GM23248 (cell line): Measurements from ENCODE around the gene ATG9A. TPM values are rescaled to one million over a fixed set of nuclear protein-coding genes. Genes with fewer than 3 reads are reported as not detected.
A peak's percentile ranks its signal among the peaks of the same experiment; 100 is the strongest.

Experiments
- DNase-seq: peaks from one replicate; pipeline ENCODE4 v3.0.0-alpha.2; 2015
- H2AFZ ChIP-seq: fragments of 200-600 bp; sonication (generic); 2 replicates; pipeline ENCODE4 v1.6.1; 2016; ENCODE audit warnings: antibody characterized with exemption
- H3F3A ChIP-seq: fragments of 200-600 bp; sonication (generic); 2 replicates; pipeline ENCODE4 v1.6.1; 2016; ENCODE audit warnings: mild to moderate bottlenecking, antibody characterized with exemption, mixed run types; ENCODE audit not compliant: insufficient read depth
- H3K27ac ChIP-seq: fragments of 200-600 bp; sonication (generic); 2 replicates; pipeline ENCODE4 v1.5.1; 2016; ENCODE audit warnings: mild to moderate bottlenecking
- H3K27me3 ChIP-seq: fragments of 200-600 bp; sonication (generic); replicated peaks from 2 replicates; pipeline ENCODE4 v1.6.1; 2016; ENCODE audit warnings: mild to moderate bottlenecking; ENCODE audit not compliant: insufficient read depth
- H3K36me3 ChIP-seq: fragments of 200-600 bp; sonication (generic); 2 replicates; pipeline ENCODE4 v1.6.1; 2016; ENCODE audit warnings: low read depth, mild to moderate bottlenecking
- H3K4me1 ChIP-seq: fragments of 200-600 bp; sonication (generic); 2 replicates; pipeline ENCODE4 v1.6.1; 2016; ENCODE audit warnings: mild to moderate bottlenecking; ENCODE audit not compliant: insufficient read depth
- H3K4me2 ChIP-seq: fragments of 200-600 bp; sonication (generic); one replicate; pipeline ENCODE4 v1.6.1; 2016; ENCODE audit warnings: mild to moderate bottlenecking; ENCODE audit not compliant: unreplicated experiment
- H3K4me3 ChIP-seq: fragments of 200-600 bp; sonication (generic); 2 replicates; pipeline ENCODE4 v1.5.1; 2016; ENCODE audit warnings: mild to moderate bottlenecking
- H3K79me2 ChIP-seq: fragments of 200-600 bp; sonication (generic); 2 replicates; pipeline ENCODE4 v1.6.1; 2016; ENCODE audit warnings: mild to moderate bottlenecking; ENCODE audit not compliant: insufficient read depth
- H3K9ac ChIP-seq: fragments of 200-600 bp; sonication (generic); 2 replicates; pipeline ENCODE4 v1.6.1; 2016; ENCODE audit warnings: mild to moderate bottlenecking
- H3K9me2 ChIP-seq: fragments of 200-600 bp; sonication (generic); 2 replicates; pipeline ENCODE4 v1.6.1; 2016; ENCODE audit warnings: mixed run types, mild to moderate bottlenecking, moderate library complexity; ENCODE audit not compliant: insufficient read depth
- H3K9me3 ChIP-seq: fragments of 200-600 bp; sonication (generic); one replicate; pipeline ENCODE4 v1.6.1; 2017; ENCODE audit warnings: low read depth
- H4K20me1 ChIP-seq: fragments of 200-600 bp; sonication (generic); 2 replicates; pipeline ENCODE4 v1.6.0; 2016; ENCODE audit not compliant: insufficient read depth
- EZH2 ChIP-seq: fragments of 200-600 bp; sonication (generic); IDR thresholded peaks from 2 replicates; pipeline ENCODE4 v1.6.1; 2018; ENCODE audit warnings: antibody characterized with exemption, mild to moderate bottlenecking; ENCODE audit not compliant: insufficient read depth, poor library complexity, severe bottlenecking
- EZH2phosphoT487 ChIP-seq: fragments of 200-600 bp; sonication (generic); IDR thresholded peaks from 2 replicates; pipeline ENCODE4 v1.6.1; 2018; ENCODE audit warnings: antibody characterized with exemption, moderate library complexity, mild to moderate bottlenecking, low read depth; ENCODE audit not compliant: insufficient read depth
- WGBS, 2 experiments: methylation state at CpG; one replicate each; pipeline ENCODE4 v1.1.6; 2015 to 2017; ENCODE audit warnings: low lambda C conversion rate in 2 of 2, low coverage in 1 of 2; ENCODE audit errors: missing lambda C conversion rate in 2 of 2; 5-methylcytosine and 5-hydroxymethylcytosine counted together
- in situ Hi-C: fragments of 300-500 bp; cut with MboI; formaldehyde crosslinking; loops from 2 replicates; pipeline ENCODE4 v1.15.0; 2020
- polyA plus RNA-seq: library from polyadenylated mRNA; unstranded; fragments of >200 nt; fragmentation: Nextera tagmentation; extraction: Ambion mirVana; gene quantifications from 2 replicates; pipeline ENCODE4 v1.2.1, GENCODE V29; 2016
- total RNA-seq: library from RNA; depleted of rRNA; stranded (reverse); fragments of >200 nt; shearing (Covaris generic); gene quantifications from 2 replicates; pipeline ENCODE4 v1.2.3, GENCODE V29; 2014

The ATG9A gene
- total and polyA plus RNA-seq, 2 experiments from 2014 or later = 68.5 to 84.4 TPM

DNA sequence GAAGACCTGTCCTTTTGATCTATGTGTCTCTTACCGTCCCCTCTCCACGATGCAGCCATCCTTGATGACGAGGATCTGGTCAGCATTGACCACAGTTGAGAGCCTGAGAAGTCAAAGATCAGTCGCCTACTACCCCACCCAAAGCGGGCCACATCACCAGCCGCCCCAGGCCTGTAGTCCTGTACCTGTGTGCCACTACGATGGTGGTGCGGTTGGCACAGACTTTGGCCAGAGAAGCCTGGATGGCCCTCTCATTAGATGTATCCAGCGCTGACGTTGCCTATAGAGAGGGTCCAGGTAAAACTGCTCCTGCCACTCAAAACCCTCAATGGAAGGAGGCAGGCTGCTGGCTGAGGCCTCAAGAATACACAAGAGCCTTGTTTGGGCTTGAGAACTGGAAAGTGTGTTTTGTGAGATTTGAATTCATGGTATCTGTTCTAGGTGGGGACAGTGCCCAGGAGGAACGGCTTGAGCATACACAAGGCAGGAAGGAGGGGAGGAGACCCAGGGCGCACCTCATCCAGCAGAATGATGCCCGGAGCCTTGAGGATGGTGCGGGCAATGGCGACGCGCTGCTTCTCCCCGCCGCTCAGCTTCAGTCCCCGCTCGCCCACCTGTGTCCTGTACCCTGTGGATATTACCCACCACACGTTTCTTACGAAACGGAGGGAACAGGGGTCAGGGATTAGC, 19.1 kb downstream of the ATG9A start:
- Histone ChIP-seq H3K9ac (no peak overlapping the region), H2AFZ (no peak overlapping the region), H3K27ac (no peak overlapping the region), H3K4me2 (no peak overlapping the region), H3K9me2 (no peaks in the 10 kb centered on the region), H3K4me1 (peaks cover 11% of the 10 kb centered on the region; the same call in 1 of the 2 replicates), H3K79me2 (0 out of 2 replicates have a peak, but pooled peaks cover 3% of the 10 kb centered on the region), H3K36me3 (no peaks in the 10 kb centered on the region), H3K9me3 (no peaks in the 10 kb centered on the region), H3F3A (peaks cover 17% of the 10 kb centered on the region), H3K4me3 (no peak overlapping the region), H3K27me3 (no peaks in the 10 kb centered on the region), H4K20me1 (no peaks in the 10 kb centered on the region)
- DNase-seq = no peak
- TF ChIP-seq EZH2 = no peak
- TF ChIP-seq EZH2phosphoT487 = no peak
- 94 to 96% methylated on average over 19 to 24 of the region's 24 CpGs for whole genome bisulfite sequencing, 2 experiments
- in situ Hi-C loops = no loop called here

DNA sequence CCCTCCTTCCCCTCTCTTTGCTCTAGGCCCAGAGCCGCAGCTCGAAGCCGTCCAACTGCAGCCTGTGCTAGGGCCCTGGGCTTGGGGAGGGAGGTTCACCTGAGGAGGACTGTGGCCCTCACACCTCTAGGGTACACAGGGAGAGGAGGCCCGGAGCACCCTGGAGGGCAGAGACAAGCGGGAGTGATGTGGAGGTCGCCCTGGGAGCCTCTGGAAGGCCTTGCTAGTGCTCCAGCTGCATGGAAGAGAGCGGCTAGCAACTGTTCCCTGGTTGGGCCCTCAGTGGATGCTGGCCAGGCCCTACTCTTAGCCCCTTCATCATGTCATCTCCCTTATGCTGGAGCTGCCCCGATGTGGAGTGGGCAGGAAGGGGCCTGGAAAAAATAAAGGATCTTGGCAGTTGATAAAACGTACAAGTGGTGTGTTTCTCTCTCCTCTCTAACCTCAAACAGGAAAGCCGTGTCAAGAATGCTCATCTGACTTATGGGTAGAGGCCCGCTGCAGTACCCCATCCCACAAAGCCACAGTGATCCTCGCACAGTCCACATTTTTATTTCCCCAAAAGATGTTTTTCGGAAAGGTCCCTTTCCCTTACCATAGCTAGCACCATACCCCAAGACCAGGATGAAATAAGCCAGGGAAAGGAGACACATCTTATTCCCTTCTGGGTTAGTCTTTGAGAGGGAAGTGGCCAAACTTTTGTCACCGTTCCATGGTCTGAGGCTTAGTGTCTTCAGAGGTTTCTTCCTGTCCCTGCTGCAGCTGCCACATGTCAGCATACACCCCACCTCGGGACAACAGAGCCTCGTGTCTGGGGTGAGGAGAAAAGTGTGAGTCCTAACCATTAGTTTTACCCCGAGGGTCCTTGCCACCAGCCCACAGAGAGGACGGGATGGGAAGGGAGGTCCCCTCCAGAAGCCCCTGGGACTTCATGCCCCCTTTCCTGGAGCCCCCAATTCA, 19.9 kb downstream of the ATG9A start:
- Histone ChIP-seq H3K27me3 (no peaks in the 10 kb centered on the region), H3K9me3 (no peaks in the 10 kb centered on the region), H3K27ac (no peak overlapping the region), H4K20me1 (no peaks in the 10 kb centered on the region), H2AFZ (no peak overlapping the region), H3K79me2 (0 out of 2 replicates have a peak, but pooled peaks cover 3% of the 10 kb centered on the region), H3F3A (peaks cover 17% of the 10 kb centered on the region), H3K4me2 (no peak overlapping the region), H3K4me3 (no peak overlapping the region), H3K9ac (no peak overlapping the region), H3K9me2 (no peaks in the 10 kb centered on the region), H3K4me1 (peaks cover 11% of the 10 kb centered on the region; the same call in 1 of the 2 replicates), H3K36me3 (no peaks in the 10 kb centered on the region)
- WGBS, 2 experiments = 78 to 84% methylated on average over 18 of the region's 18 CpGs
- in situ Hi-C loops = no loop called here
- DNase-seq = no peak
- TF ChIP-seq EZH2 (no peak), EZH2phosphoT487 (no peak)

DNA sequence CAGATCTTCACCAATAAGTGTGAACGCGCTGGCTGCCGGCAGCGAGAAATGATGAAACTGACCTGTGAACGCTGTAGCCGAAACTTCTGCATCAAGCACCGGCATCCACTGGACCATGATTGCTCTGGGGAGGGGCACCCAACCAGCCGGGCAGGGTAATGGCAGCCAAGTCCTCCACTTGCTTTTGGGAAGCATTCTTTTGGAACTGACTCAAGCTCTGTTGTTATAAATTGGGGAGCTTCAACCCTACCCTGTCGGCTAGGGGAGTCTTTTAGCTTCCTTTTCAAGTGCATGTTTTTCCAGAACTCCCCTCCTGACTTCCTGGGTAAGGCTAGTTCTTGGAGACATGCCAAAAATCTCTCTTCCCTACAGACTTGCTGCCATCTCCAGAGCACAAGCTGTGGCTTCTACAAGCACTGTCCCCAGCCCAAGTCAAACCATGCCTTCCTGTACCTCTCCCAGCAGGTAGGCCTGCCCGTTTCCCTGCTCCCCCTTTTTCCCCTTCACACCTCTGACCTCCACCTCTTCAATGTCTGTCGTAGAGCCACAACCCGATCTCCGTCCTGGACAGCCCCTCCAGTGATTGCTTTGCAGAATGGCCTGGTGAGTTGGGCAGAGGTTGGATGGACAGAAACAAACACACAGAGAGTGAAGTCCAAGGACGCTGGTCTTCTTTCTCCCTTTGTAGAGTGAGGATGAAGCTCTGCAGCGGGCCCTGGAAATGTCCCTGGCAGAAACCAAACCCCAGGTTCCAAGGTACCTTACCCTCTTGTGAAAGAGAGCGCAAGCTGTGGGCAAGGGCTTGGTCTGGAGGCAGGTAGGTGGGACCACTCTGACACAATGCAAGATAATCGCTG, 21.3 kb downstream of the ATG9A start:
- Histone ChIP-seq H3K27me3 (no peaks in the 10 kb centered on the region), H4K20me1 (no peaks in the 10 kb centered on the region), H3K4me2 (peak overlapping the region; percentile 93), H3K36me3 (no peaks in the 10 kb centered on the region), H3K27ac (peak overlapping the region; percentile 69), H3K9me3 (no peaks in the 10 kb centered on the region), H3K9ac (peak overlapping the region; percentile 77), H2AFZ (no peak overlapping the region), H3F3A (peaks cover 17% of the 10 kb centered on the region), H3K9me2 (no peaks in the 10 kb centered on the region), H3K4me3 (peak overlapping the region; percentile 78), H3K4me1 (peaks cover 11% of the 10 kb centered on the region; the same call in 1 of the 2 replicates), H3K79me2 (0 out of 2 replicates have a peak, but pooled peaks cover 3% of the 10 kb centered on the region)
- 88 to 90% methylated on average over 17 of the region's 17 CpGs for WGBS, 2 experiments
- peak; percentile 30 for DNase-seq
- in situ Hi-C loops = no loop called here
- TF ChIP-seq EZH2 = no peak
